IPS-NIHi7 (cell line): Measurements from ENCODE around the gene UVRAG.
"Not testable (repeated sequence)": the region's sequence is repeated elsewhere in the genome, so short reads cannot be mapped to it uniquely, and the experiment has no call there.

Experiments used
- DNase-seq: peaks from one replicate; pipeline ENCODE4 v3.0.0; 2012; ENCODE audit warnings: mixed read lengths; ENCODE audit errors: extremely low spot score

Gene UVRAG

GRCh38 chr11:75950141-75950540 lies 135.1 kb downstream of the UVRAG start:
- no peak for DNase-seq

- DNase-seq, result no peak
Measured at GRCh38 chr11:75954039-75954438, 139.0 kb downstream of the UVRAG start.

- no peak for DNase-seq
Measured at GRCh38 chr11:75955443-75955842, 140.4 kb downstream of the UVRAG start.

GRCh38 chr11:75959540-75959939 lies 144.5 kb downstream of the UVRAG start:
- DNase-seq, result no peak

GRCh38 chr11:75964071-75964470 lies 149.1 kb downstream of the UVRAG start:
- DNase-seq, result no peak

- peak; percentile 11 for DNase-seq
Measured at GRCh38 chr11:75966537-75967287, 151.7 kb downstream of the UVRAG start.

- no peak for DNase-seq
Measured at GRCh38 chr11:75968021-75968625, 153.1 kb downstream of the UVRAG start.

- DNase-seq, result no peak
Measured at GRCh38 chr11:75969626-75970308, 154.8 kb downstream of the UVRAG start.

GRCh38 chr11:75973710-75974109 lies 158.7 kb downstream of the UVRAG start:
- DNase-seq, result not testable (repeated sequence)

GRCh38 chr11:75979075-75979474 lies 164.1 kb downstream of the UVRAG start:
- not testable (repeated sequence) for DNase-seq

GRCh38 chr11:75979479-75980027 lies 164.5 kb downstream of the UVRAG start:
- not testable (repeated sequence) for DNase-seq

GRCh38 chr11:75980031-75980430 lies 165.0 kb downstream of the UVRAG start:
- DNase-seq, result no peak

- DNase-seq, result no peak
Measured at GRCh38 chr11:75981546-75981945, 166.5 kb downstream of the UVRAG start.

- peak; percentile 12 for DNase-seq
Measured at GRCh38 chr11:75982309-75982708, 167.3 kb downstream of the UVRAG start.

GRCh38 chr11:75986966-75987365 lies 172.0 kb downstream of the UVRAG start:
- no peak for DNase-seq

GRCh38 chr11:75993126-75993525 lies 178.1 kb downstream of the UVRAG start:
- no peak for DNase-seq

GRCh38 chr11:75994616-75995015 lies 179.6 kb downstream of the UVRAG start:
- no peak for DNase-seq

GRCh38 chr11:75996523-75997442 lies 181.8 kb downstream of the UVRAG start:
- no peak for DNase-seq

- DNase-seq, result no peak
Measured at GRCh38 chr11:76004400-76004799, 189.4 kb downstream of the UVRAG start.

- no peak for DNase-seq
Measured at GRCh38 chr11:76005756-76006155, 190.7 kb downstream of the UVRAG start.

GRCh38 chr11:76007166-76007565 lies 192.2 kb downstream of the UVRAG start:
- DNase-seq, result no peak
